HG03342 (cell line): ENCODE measurements around the gene POLR1B.
"Not testable (repeated sequence)": the region's sequence is repeated elsewhere in the genome, so short reads cannot be mapped to it uniquely, and the experiment has no call there.

Experiments used
- ATAC-seq: cut with Tn5 transposase; IDR thresholded peaks from one replicate; pipeline ENCODE4 v1.9.1; 2021; ENCODE audit warnings: mild to moderate bottlenecking, moderate library complexity; ENCODE audit not compliant: unreplicated experiment

POLR1B gene

GRCh38 chr2:112542123-112542983 is at the start of gene POLR1B:
Gene POLR1B (plus strand): TSS chr2:112542465. CDS start chr2:112542495, 30 bp downstream.
- peak; percentile 79 for ATAC-seq

GRCh38 chr2:112493048-112493447 is 49.2 kb upstream of the POLR1B start:
- no peak for ATAC-seq

GRCh38 chr2:112493858-112494648 is 48.2 kb upstream of the POLR1B start:
- no peak for ATAC-seq

GRCh38 chr2:112494828-112495227 is 47.4 kb upstream of the POLR1B start:
- ATAC-seq = no peak

GRCh38 chr2:112495878-112496277 is 46.4 kb upstream of the POLR1B start:
- not testable (repeated sequence) for ATAC-seq

- not testable (repeated sequence) for ATAC-seq
Observed at GRCh38 chr2:112500850-112501484, 41.3 kb upstream of the POLR1B start.

GRCh38 chr2:112509239-112509998 is 32.8 kb upstream of the POLR1B start:
- not testable (repeated sequence) for ATAC-seq

GRCh38 chr2:112516801-112517200 is 25.5 kb upstream of the POLR1B start:
- ATAC-seq = no peak

- ATAC-seq = no peak
Observed at GRCh38 chr2:112518807-112519206, 23.5 kb upstream of the POLR1B start.

- ATAC-seq = no peak
Observed at GRCh38 chr2:112519506-112519905, 22.8 kb upstream of the POLR1B start.

GRCh38 chr2:112520234-112520783 is 22.0 kb upstream of the POLR1B start:
- no peak for ATAC-seq

- ATAC-seq = no peak
Observed at GRCh38 chr2:112523291-112523777, 18.9 kb upstream of the POLR1B start.

- not testable (repeated sequence) for ATAC-seq
Observed at GRCh38 chr2:112524276-112524675, 18.0 kb upstream of the POLR1B start.

- no peak for ATAC-seq
Observed at GRCh38 chr2:112528541-112528940, 13.7 kb upstream of the POLR1B start.

GRCh38 chr2:112529757-112530156 is 12.5 kb upstream of the POLR1B start:
- ATAC-seq = no peak

- ATAC-seq = no peak
Observed at GRCh38 chr2:112530728-112531127, 11.5 kb upstream of the POLR1B start.

GRCh38 chr2:112534826-112535225 is 7.4 kb upstream of the POLR1B start:
- ATAC-seq = no peak

- ATAC-seq = not testable (repeated sequence)
Observed at GRCh38 chr2:112536665-112537064, 5.6 kb upstream of the POLR1B start.

GRCh38 chr2:112539306-112539705 is 3.0 kb upstream of the POLR1B start:
- ATAC-seq = no peak

GRCh38 chr2:112540906-112541305 is 1.4 kb upstream of the POLR1B start:
- ATAC-seq = no peak
